Measurements from ENCODE around the gene GAS7.

DNA sequence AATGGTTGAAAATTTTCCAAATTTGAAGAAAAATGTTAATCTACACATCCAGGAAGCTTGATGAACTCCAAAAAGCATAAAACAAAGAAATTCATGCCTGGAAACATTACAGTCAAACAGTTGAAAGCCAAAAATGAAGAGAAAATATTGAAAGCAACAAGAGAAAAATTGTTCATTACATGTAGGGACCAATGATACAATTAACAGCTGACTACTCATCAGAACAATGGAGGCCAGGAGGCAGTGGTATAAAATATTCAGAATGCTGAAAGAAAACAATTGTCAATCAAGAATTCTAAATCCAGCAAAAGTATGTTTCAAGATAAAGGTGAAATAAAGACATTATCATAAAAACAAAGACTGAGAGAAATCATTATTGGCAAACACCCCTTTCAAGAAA, 315.0 kb downstream of the GAS7 start:
- TF ChIP-seq EZH2phosphoT487 (IDR thresholded peaks at IDR 0.05; ENCODE audit: unreplicated experiment) = no peak
- TF ChIP-seq, protein P1, sequence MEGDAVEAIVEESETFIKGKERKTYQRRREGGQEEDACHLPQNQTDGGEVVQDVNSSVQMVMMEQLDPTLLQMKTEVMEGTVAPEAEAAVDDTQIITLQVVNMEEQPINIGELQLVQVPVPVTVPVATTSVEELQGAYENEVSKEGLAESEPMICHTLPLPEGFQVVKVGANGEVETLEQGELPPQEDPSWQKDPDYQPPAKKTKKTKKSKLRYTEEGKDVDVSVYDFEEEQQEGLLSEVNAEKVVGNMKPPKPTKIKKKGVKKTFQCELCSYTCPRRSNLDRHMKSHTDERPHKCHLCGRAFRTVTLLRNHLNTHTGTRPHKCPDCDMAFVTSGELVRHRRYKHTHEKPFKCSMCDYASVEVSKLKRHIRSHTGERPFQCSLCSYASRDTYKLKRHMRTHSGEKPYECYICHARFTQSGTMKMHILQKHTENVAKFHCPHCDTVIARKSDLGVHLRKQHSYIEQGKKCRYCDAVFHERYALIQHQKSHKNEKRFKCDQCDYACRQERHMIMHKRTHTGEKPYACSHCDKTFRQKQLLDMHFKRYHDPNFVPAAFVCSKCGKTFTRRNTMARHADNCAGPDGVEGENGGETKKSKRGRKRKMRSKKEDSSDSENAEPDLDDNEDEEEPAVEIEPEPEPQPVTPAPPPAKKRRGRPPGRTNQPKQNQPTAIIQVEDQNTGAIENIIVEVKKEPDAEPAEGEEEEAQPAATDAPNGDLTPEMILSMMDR (conservative IDR thresholded peaks at IDR 0.05; ENCODE audit: low read depth in 2 of 2) = no peak
- no peak for TF ChIP-seq POLR2AphosphoS5 (IDR thresholded peaks at IDR 0.05; ENCODE audit: low read depth)
- TF ChIP-seq, protein P2, sequence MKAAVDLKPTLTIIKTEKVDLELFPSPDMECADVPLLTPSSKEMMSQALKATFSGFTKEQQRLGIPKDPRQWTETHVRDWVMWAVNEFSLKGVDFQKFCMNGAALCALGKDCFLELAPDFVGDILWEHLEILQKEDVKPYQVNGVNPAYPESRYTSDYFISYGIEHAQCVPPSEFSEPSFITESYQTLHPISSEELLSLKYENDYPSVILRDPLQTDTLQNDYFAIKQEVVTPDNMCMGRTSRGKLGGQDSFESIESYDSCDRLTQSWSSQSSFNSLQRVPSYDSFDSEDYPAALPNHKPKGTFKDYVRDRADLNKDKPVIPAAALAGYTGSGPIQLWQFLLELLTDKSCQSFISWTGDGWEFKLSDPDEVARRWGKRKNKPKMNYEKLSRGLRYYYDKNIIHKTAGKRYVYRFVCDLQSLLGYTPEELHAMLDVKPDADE (IDR thresholded peaks at IDR 0.05) = no peak
- no peak for TF ChIP-seq EZH2 (IDR thresholded peaks at IDR 0.05; ENCODE audit: low read depth, unreplicated experiment)
- no peak for TF ChIP-seq CREB1 (CRISPR knock-in tag; IDR thresholded peaks at IDR 0.05; ENCODE audit: low read depth)
